ENCODE measurements around the gene SHC2. TPM values are rescaled to one million over a fixed set of nuclear protein-coding genes. Genes with fewer than 3 reads are reported as not detected.
A peak's percentile ranks its signal among the peaks of the same experiment; 100 is the strongest.
"Not testable (repeated sequence)": the region's sequence is repeated elsewhere in the genome, so short reads cannot be mapped to it uniquely, and the experiment has no call there.

Gene SHC2
- polyA plus RNA-seq, 1 donor: 48.2 TPM

DNA sequence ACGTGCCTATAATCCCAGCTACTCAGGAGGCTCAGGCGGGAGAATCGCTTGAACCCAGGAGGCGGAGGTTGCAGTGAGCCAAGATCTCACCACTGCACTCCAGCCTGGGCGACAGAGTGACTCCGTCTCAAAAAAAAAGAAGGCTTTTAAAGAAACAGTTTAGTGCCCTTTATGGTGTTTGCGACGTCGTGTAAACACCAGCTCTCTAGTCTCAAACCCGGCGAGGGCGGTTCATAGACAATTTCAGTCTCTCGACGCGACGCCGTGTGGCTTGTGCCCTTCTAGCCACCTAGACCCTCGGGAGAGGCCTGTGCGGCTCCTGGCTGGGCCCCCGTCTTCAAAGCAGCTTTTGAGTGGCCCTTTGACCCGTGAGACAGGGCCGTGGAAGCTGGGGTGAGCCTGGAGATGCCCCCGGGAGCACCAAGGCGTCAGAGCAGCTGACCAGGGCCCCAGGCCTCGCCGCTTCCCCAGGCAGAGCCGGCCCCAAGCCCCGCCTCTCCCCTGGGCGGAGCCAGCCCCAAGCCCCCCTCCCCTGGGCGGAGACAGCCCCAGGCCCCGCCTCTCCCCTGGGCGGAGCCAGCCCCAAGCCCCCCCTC lies 30.4 kb upstream of the SHC2 start:
- Histone ChIP-seq H3K27ac (ENCODE audit: low read length) (no peak overlapping the region), H3K27me3 (ENCODE audit: control insufficient read depth, insufficient read depth, low read length) (peaks cover 18% of the 10 kb centered on the region), H3K36me3 (ENCODE audit: control insufficient read depth, insufficient read depth, low read length) (no peaks in the 10 kb centered on the region), H3K9me3 (ENCODE audit: control insufficient read depth, low read depth, low read length) (peaks cover 14% of the 10 kb centered on the region), H3K4me1 (ENCODE audit: control insufficient read depth, insufficient read depth, low read length) (no peaks in the 10 kb centered on the region), H3K4me3 (ENCODE audit: low read length) (no peak overlapping the region)
- DNase-seq: no peak
- WGBS (ENCODE audit: insufficient coverage, low lambda C conversion rate): 90% methylated on average over 2 of the region's 32 CpGs

DNA sequence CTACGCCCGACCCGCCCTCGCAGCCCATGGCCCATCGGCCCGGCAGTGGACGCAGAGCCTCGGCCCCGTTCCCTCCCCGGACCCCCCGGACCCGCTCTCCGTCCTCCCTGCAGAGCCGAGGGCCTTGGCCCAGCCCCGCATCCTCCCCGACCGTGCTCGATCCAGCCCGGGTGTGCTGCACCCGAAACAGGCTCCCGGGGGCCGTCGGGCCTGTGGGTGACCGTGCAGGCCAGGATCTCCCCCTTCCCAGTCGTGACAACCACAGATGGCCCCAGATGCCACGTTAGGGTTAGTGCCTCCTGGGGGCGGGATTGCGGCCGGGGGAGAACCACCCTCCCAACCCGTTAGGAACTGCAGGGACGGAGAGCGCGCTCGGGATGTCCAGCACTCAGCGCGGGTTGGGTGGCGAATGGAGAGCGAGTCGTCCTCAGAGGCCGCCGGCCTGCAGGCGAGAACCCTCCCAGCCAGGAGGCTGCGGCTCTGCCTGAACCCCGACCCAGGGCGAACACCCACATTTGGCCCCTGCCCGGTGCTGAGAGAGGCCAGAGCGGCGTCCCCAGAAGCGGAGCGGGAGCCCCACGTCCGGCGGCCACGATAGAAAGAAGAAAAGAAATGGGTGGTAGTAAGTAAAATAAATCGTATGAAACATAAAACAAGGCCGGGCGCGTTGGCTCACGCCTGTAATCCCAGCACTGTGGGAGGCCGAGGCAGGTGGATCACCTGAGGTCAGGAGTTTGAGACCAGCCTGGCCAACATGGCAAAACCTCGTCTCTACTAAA lies 28.8 kb upstream of the SHC2 start:
- 75% methylated on average over 4 of the region's 61 CpGs for WGBS (ENCODE audit: insufficient coverage, low lambda C conversion rate)
- Histone ChIP-seq H3K4me3 (ENCODE audit: low read length) (peak overlapping the region; percentile 54), H3K4me1 (ENCODE audit: control insufficient read depth, insufficient read depth, low read length) (peaks cover 9% of the 10 kb centered on the region), H3K27me3 (ENCODE audit: control insufficient read depth, insufficient read depth, low read length) (peaks cover 23% of the 10 kb centered on the region), H3K9me3 (ENCODE audit: control insufficient read depth, low read depth, low read length) (peaks cover 8% of the 10 kb centered on the region), H3K36me3 (ENCODE audit: control insufficient read depth, insufficient read depth, low read length) (no peaks in the 10 kb centered on the region), H3K27ac (ENCODE audit: low read length) (peak overlapping the region; percentile 17)
- peak in 1 of 2 donors; percentile 39 for DNase-seq

DNA sequence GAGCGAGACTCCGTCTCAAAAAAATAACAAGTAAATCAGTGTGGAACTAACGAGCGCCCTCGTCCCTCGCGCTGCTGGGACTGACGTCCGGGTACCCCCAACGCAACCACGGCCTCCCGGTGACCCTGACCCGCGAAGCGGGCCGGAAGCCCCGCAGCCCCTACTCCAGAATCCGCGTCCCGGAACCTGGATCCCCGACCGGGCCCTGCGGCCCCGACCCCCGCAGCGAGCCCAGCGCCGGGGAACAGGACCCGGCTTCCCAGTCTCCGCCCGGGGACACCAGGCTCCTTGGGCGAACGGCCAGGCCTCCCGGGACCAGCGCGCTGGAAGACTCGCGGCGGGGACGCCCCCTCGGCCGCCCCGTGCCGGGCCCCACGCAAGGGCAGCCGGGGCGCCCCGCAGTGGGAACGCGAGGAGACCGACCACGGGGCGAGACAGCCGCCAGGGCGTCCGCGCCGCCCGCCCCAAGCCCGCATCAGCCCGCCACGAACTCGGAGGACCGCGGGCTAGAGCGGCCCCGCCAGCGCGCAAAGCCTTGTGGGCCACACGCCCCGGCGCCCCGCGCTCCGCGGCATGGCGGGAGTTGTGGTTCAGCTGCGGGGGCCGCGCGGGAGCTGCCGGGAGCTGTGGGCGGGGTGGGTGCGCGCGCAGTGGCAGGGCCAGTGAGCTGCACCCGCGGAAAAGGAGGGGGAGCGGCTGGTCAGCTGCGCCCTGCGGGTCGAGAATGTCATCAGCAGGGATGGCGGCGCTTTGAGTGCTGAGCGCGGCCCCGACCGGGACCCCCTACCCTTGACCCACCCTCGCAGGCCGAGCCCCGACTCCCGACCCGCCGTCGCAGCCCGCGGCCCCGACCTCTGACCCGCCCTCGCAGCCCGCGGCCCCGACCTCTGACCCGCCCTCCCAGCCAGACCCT lies 27.9 kb upstream of the SHC2 start:
- Histone ChIP-seq H3K36me3 (ENCODE audit: control insufficient read depth, insufficient read depth, low read length) (no peaks in the 10 kb centered on the region), H3K9me3 (ENCODE audit: control insufficient read depth, low read depth, low read length) (peaks cover 8% of the 10 kb centered on the region), H3K4me3 (ENCODE audit: low read length) (peak overlapping the region; percentile 54), H3K4me1 (ENCODE audit: control insufficient read depth, insufficient read depth, low read length) (peaks cover 9% of the 10 kb centered on the region), H3K27me3 (ENCODE audit: control insufficient read depth, insufficient read depth, low read length) (peaks cover 21% of the 10 kb centered on the region), H3K27ac (ENCODE audit: low read length) (peak overlapping the region; percentile 69)
- WGBS (ENCODE audit: insufficient coverage, low lambda C conversion rate): no CpG with 5 or more reads among the region's 114 CpGs
- peak; percentile 95 to 97 for DNase-seq

DNA sequence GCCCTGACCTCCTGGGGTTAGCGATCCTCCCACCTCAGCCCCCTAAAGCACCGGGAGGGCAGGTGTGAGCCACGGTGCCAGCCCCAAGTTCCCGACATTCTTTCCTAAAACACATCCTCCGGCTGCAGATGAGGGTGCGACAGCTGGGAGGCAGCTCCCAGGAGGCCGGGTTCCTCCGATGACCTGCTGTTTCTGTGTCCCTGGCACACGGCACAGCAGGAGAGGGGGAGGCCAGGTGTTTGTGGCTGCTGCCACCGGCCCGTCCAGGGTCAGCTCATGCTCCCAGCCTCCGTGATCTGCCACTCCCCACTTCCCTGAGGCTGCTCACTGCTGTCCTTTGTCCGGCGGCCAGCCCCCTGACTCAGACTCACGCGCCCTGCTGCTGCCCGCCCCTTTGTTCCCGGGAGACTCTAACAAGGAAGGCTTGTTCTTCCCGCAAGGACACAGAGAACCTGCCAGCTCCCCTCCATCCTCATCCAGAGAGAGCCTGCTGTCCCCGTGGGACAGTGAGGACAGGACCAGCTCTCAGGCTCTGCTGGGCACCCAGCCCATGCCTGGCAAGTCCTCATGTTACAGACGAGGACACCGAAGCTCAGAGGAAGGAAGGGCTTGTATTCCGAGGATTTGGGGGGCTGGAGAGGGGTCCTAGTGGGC lies 24.9 kb upstream of the SHC2 start:
- Histone ChIP-seq H3K4me3 (ENCODE audit: low read length) (no peak overlapping the region), H3K27ac (ENCODE audit: low read length) (no peak overlapping the region), H3K36me3 (ENCODE audit: control insufficient read depth, insufficient read depth, low read length) (no peaks in the 10 kb centered on the region), H3K9me3 (ENCODE audit: control insufficient read depth, low read depth, low read length) (peaks cover 3% of the 10 kb centered on the region), H3K4me1 (ENCODE audit: control insufficient read depth, insufficient read depth, low read length) (peaks cover 9% of the 10 kb centered on the region), H3K27me3 (ENCODE audit: control insufficient read depth, insufficient read depth, low read length) (peaks cover 21% of the 10 kb centered on the region)
- peak in 1 of 2 donors; percentile 70 for DNase-seq
- whole genome bisulfite sequencing (ENCODE audit: insufficient coverage, low lambda C conversion rate): no CpG with 5 or more reads among the region's 23 CpGs

DNA sequence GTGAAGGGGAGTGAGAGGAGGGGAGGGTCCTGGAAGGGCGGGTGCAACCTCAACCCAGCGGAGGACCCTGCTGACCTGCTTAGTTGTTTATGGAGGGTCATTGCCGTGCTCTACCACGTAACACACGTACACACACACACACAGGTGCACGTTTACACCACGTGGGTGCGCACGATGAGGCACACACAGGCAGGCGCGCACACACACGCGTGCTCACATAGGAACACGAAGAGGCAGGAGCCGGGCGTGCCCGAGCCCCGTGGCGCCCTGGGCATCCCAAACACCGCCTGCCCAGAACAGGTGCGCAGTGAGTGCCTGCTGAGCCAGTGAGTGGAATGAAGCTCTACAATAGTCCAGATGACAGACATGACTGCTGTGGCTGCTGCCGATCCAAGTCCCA lies 24.2 kb upstream of the SHC2 start:
- no CpG with 5 or more reads among the region's 22 CpGs for WGBS (ENCODE audit: insufficient coverage, low lambda C conversion rate)
- no peak for DNase-seq
- peaks cover 21% of the 10 kb centered on the region for H3K27me3 ChIP-seq (ENCODE audit: control insufficient read depth, insufficient read depth, low read length)
- peaks cover 3% of the 10 kb centered on the region for H3K9me3 ChIP-seq (ENCODE audit: control insufficient read depth, low read depth, low read length)
- no peaks in the 10 kb centered on the region for H3K36me3 ChIP-seq (ENCODE audit: control insufficient read depth, insufficient read depth, low read length)
- H3K4me1 ChIP-seq (ENCODE audit: control insufficient read depth, insufficient read depth, low read length): peaks cover 9% of the 10 kb centered on the region
- H3K27ac ChIP-seq (ENCODE audit: low read length): no peak overlapping the region
- H3K4me3 ChIP-seq (ENCODE audit: low read length): no peak overlapping the region

DNA sequence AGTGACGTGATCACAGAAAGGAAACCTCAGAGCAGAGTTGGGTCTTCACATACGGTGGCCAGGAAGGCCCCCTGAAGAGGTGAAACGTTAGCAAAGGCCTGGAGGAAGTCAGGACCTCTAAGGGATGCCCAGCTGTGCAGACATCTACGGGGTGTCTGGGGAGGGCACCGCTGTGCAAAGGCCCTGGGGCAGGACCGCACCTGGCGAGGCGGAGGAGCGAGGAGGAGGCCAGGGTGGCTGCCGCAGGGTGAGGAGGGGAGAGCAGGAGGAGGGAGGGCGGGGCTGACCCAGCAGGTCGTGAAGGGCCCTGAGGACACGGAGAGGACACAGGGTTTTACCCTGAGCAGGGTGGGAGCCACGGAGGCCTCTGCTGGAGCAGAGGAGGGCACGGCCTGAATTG lies 23.7 kb upstream of the SHC2 start:
- Histone ChIP-seq H3K4me1 (ENCODE audit: control insufficient read depth, insufficient read depth, low read length) (peaks cover 9% of the 10 kb centered on the region), H3K27me3 (ENCODE audit: control insufficient read depth, insufficient read depth, low read length) (peaks cover 21% of the 10 kb centered on the region), H3K9me3 (ENCODE audit: control insufficient read depth, low read depth, low read length) (peaks cover 3% of the 10 kb centered on the region), H3K4me3 (ENCODE audit: low read length) (no peak overlapping the region), H3K36me3 (ENCODE audit: control insufficient read depth, insufficient read depth, low read length) (no peaks in the 10 kb centered on the region), H3K27ac (ENCODE audit: low read length) (no peak overlapping the region)
- no peak for DNase-seq
- no CpG with 5 or more reads among the region's 15 CpGs for WGBS (ENCODE audit: insufficient coverage, low lambda C conversion rate)

DNA sequence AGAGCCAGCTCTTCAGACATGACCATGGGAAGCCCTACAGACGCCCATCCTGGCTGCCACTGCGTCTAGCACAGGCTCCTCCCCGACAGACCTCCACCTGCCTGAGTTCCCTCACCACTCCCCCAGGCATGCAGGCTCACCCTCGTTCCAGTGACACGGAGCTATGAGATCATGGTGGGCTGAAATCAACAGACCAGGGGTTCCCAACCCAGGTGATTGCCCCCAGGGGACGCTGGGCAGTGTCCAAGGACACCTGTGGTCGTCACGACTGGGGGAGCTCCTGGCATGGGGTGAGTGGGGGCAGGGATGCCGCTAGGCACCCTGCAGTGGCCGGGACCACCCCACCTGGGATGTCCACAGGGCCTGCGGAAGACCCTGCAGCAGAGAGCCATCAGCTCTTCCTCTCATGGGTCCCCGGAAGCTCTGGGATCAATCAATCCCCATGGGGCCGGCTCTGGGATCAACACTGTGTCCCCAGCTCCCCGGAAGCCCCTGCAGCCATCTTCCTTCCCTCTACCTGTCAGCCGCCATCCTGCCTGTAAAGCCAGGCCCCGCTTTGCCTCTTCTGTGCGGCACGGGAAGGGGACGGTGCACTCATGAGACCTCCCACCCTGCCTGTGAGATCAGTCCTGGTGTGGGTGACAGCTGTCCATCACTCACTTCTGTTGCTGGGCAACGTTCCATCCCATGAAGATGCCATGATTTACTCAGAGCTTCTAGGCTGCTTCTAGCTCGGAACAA lies 22.7 kb upstream of the SHC2 start:
- WGBS (ENCODE audit: insufficient coverage, low lambda C conversion rate): no CpG with 5 or more reads among the region's 21 CpGs
- Histone ChIP-seq H3K27ac (ENCODE audit: low read length) (no peak overlapping the region), H3K27me3 (ENCODE audit: control insufficient read depth, insufficient read depth, low read length) (peaks cover 23% of the 10 kb centered on the region), H3K9me3 (ENCODE audit: control insufficient read depth, low read depth, low read length) (peaks cover 3% of the 10 kb centered on the region), H3K36me3 (ENCODE audit: control insufficient read depth, insufficient read depth, low read length) (no peaks in the 10 kb centered on the region), H3K4me1 (ENCODE audit: control insufficient read depth, insufficient read depth, low read length) (peaks cover 9% of the 10 kb centered on the region), H3K4me3 (ENCODE audit: low read length) (no peak overlapping the region)
- DNase-seq: no peak

DNA sequence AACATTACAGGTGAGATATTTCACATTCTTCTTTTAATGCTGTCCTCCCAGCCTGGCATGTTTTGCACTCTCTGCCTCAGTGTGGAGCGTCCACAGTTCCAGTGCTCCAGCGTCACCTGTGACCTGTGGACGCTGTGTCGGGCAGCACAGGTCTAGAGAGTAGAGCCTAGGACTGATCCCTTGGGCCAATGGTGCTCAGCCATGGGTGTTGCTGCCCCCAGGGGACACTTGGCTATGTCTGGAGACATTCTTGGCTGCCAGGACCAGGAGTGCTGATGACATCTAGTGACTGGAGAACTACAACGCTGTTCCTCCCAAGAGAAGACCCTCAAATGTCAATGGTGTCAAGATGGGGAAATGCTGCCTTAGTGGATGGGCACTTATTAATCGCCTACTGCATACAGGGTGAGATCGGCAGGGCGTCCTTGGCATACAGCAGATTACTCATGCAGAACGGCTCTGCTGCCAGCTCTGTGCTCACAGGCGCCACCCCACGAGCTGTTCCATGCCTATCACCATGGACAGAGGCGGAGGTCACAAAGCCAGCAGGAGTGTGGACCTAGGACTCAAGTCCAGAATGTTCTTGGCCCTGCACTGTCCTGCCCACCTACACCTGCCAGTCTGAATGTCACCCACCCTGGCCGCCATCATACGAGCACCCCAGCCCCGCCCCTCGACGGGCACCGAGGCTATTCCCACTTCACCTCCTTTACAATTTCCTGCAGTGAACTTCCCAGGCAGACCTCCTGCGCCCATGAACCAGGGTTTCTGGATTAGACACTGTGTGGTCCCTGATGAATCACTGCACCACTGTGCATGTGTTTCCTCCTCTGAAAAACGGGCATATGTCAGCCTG lies 21.6 kb upstream of the SHC2 start:
- Histone ChIP-seq H3K27ac (ENCODE audit: low read length) (no peak overlapping the region), H3K4me3 (ENCODE audit: low read length) (no peak overlapping the region), H3K27me3 (ENCODE audit: control insufficient read depth, insufficient read depth, low read length) (peaks cover 26% of the 10 kb centered on the region), H3K9me3 (ENCODE audit: control insufficient read depth, low read depth, low read length) (peaks cover 3% of the 10 kb centered on the region), H3K4me1 (ENCODE audit: control insufficient read depth, insufficient read depth, low read length) (peaks cover 9% of the 10 kb centered on the region), H3K36me3 (ENCODE audit: control insufficient read depth, insufficient read depth, low read length) (no peaks in the 10 kb centered on the region)
- 40% methylated on average over 1 of the region's 20 CpGs for WGBS (ENCODE audit: insufficient coverage, low lambda C conversion rate)
- DNase-seq: no peak

DNA sequence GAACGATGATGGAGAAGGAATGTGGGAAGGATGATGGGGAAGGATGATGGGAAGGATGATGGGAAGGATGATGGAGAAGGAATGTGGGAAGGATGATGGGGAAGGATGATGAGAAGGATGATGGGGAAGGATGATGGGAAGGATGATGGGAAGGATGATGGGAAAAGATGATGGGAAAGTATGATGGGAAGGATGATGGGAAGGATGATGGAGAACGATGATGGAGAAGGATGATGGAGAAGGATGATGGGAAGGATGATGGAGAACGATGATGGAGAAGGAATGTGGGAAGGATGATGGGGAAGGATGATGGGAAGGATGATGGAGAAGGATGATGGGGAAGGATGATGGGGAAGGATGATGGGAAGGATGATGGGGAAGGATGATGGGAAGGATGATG lies 20.3 kb upstream of the SHC2 start:
- peaks cover 23% of the 10 kb centered on the region for H3K27me3 ChIP-seq (ENCODE audit: control insufficient read depth, insufficient read depth, low read length)
- not testable (repeated sequence) for H3K36me3 ChIP-seq (ENCODE audit: control insufficient read depth, insufficient read depth, low read length); DNase-seq; H3K4me3 ChIP-seq (ENCODE audit: low read length); H3K27ac ChIP-seq (ENCODE audit: low read length); H3K4me1 ChIP-seq (ENCODE audit: control insufficient read depth, insufficient read depth, low read length); H3K9me3 ChIP-seq (ENCODE audit: control insufficient read depth, low read depth, low read length)
- WGBS (ENCODE audit: insufficient coverage, low lambda C conversion rate): 94% methylated on average over 3 of the region's 3 CpGs
